Smooth muscle cell of the brain vasculature (primary cell): ENCODE results near the gene CASTOR1.

Experiments used
- DNase-seq: peaks from one replicate; pipeline ENCODE4 v3.0.0-alpha.2; 2012; ENCODE audit warnings: low read depth, low spot score

The CASTOR1 gene

DNA sequence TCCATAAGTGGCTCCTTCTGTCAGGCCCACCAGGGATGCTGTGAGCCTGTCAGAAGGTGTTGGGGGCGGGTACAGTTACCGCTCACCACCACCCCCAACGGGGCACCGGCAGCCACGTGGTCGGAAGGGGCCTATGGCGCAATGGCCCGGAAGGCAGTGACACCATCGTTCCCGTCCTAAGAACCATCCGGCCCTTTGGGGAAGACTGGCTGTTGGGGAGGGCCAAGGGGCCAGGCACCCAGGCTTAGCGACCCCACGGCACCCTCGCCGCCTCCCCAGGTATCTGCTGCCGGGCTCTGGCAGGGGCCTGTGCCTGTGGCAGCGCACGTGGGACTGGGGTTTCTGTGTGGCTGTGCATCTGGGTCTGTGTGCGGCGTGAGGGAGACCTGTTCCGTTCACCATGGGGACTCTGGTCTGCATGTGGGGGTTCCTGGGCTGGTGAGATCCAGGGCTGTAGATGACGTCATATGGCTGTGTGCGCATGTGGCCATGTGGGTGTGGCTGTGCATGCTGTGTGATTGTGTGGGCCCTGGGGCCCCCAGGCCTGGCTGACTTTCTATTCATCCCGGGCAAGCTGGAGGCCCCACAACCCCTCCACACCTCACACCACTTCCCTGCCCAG, 23.4 kb downstream of the CASTOR1 start:
- DNase-seq: no peak

DNA sequence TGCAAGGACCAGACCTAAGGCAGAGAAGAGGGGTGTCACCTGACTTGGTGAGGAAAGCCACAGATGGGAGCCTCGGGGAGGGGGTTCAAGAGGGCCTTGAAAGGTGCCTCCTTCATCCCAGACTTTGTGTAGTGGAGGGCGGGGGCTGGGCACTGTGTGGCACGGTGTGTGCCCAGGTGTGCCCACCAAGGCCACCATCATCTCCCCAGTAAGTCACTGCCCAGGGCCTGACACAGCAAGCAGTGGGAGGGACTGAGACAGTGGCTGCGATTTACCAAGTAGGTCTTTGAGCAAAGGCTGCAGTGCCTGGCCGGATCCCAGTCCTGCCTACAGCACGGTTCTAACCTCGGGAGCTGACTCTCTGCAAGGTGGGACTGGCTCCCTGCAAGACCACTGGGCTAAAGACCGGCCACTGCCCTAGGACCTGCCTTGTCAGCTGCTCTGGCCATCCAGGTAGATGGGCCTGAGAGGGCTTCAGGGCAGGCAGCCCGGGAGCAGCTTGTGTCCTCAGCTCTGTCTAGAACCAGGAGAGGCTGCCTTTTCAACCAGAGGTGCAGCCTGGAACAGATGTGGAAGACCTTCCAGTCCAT, 24.1 kb downstream of the CASTOR1 start:
- DNase-seq: no peak

DNA sequence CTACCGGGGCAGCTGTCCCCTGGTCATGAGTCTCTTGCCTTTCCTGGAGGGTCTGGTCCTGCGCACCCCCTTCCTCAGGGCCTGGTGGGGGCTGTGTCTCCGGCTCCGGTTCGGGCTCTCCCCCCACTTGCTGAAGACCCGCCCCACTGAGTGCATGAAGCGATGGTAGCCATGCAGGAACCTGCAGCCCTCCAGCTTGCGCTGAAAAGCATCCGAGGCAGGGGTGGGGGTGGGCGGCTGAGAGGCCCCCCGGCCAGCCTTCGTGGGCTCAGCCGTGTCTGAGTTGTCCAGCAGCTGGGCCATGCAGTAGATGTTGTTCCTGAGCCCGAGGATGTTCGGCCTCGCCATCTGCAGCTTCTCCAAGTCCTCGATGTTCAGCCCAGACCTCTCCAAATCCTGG, 25.4 kb downstream of the CASTOR1 start:
- DNase-seq: no peak

DNA sequence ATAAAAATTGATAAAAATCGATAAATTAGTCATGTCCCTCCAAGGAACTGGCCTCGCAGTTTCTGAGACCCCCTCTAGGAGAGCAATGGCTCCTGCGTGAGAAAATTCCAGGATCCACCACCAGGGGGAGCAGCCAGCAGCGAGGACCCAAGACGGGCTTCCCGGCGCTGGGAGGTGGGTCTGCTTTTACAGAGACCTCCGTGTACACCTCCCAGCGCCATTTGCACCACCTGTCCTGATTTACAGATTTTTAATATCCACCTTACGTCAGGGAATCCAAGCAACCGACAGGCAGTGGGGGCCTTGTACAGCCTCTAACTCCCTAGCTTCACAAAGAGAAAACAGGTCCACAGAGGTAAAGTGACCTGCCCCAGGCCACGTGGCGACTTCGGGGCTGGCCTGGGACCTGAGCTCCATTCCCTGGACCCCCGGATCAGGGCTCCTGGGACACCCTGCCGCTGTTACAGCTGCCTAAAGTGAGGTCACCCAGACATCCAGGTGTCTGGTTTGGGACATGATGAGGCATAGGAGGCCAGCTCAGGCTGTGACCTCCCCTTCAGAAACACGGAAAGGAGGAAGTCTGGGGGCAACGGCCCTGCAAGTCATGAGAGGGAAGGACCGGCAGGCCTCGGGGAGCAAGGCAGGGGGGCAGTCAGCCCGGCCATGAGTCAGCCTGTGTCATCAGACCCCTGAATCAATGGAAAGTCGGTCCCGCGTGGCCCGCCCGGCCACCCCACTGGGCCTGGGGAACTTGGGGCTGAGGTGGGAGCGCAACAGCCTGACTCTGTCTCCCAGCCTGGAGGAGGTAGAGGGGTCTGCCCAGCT, 26.2 kb downstream of the CASTOR1 start:
- DNase-seq: no peak

DNA sequence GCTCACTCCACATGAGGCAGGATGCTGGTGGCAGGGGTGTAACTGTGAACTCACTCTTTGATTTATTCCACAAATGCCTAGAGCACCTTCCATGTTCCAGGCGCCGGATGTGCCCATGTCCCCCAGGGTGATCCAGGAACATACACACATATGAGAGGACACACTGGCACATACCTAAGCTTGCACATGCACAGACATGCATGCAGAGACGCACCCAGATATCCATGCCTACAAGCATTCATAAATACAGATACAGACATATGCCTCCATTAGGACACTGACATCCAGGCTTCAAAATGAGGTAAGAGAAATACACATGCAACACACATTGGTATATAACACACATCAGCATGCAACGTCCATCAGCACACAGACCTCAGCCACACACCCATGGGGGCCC, 27.2 kb downstream of the CASTOR1 start:
- no peak for DNase-seq

DNA sequence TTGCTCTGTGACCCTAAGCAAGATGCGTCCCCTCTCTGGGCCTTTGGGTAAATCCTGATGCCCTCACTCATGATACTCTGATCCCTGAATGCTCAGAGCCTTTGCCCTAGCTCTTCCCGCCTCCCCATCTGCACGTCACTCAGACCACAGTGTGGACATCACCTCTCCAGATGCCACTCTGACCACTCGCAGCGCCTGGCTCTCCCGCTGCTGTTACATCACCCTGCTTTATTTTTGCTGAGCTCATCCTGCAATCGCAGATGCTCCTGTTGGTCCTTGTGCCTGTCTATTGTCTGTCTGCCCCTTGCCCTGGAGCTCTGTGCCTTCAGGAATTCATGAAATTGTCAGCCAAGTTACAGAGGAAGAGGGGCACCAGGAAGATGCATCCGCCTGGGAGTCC, 28.2 kb downstream of the CASTOR1 start:
- DNase-seq: no peak

DNA sequence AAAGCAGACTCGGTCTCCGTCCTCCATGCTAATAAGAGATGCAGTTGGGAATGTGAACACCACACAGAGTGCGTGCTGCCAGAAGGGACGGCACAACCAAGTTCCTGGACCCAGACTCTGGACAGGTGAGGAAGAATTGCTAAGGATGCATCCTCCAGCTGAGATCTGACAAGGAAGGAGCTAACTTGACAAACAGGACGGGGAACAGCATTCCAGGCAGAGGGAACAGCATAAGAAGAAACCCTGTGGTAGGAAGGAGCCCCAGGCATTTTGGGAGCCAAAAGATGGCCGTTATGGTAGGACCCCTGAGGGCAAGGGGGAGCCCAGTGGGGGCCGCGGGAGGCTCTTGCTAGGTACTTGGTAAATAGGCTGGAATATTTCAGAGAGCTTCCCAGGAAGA, 28.6 kb downstream of the CASTOR1 start:
- no peak for DNase-seq

DNA sequence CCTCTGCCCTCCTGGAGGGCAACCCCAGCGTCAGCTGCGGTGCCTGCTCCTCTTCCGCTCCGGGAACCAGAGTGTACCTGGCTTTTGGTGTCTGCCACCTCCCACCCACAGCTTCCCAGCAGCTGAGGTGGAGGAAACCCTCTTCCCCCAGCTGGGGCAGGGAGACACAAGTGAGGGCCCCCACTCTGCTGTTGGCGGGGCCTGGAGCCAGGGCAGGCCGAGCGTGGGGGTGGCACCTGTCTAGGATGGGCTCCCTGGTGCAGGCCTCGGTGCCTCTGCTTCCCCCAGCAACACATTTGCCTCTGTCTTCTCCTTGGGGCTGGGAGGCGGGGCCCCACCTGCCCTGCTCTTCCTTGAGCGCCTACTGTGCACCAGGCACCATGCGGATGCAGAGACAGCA, 29.0 kb downstream of the CASTOR1 start:
- no peak for DNase-seq

DNA sequence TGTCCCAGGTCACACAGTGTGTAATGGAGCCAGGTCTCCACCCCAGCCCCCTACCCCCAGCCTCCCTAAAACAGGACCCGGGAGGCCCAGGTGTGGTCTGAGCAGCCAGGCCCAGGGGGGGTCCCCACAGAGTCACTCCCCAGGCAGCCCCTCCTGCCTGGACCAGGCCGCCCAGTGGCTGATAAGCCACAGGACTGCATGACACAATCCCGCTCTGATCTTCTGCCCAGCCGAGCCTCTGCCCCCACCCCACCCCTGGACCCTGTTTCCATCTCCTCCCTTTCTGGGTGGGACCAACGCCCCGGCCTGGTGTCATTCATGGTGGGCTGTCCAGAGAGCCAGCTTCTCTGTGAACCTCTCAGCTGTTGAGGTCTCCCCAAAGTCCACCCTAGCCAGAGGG, 35.0 kb downstream of the CASTOR1 start:
- DNase-seq: no peak

DNA sequence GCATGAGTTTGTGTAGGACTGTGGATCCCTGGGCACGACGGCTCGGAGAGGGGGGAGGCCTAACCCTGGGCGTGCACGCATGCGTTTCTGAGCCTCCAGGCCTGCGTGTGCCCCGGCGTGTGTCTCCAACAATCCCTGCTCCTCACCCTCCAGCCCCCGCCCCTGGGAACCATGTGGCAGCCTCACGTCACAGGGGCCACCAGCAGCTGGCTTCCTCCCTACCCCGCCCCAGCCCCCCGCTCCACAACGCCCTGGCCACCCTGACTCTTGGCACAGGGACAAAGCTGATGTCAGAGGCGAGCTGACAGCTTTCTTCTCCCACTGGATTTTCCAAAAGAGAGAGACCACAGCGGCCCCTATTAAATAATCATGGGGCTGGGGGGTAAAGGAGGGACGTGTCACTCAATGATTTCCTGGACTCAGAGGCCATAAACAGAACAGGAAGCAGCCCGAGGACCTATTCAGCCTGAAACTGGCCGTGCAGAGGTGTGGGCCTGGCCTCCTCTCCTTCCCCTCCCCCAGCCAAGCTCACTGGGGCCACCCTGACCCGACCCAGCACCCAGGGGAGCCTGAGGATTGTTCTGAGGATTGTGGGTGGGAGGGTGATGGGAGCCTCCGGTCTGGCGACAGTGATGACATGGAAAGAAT, 36.0 kb downstream of the CASTOR1 start:
- no peak for DNase-seq

DNA sequence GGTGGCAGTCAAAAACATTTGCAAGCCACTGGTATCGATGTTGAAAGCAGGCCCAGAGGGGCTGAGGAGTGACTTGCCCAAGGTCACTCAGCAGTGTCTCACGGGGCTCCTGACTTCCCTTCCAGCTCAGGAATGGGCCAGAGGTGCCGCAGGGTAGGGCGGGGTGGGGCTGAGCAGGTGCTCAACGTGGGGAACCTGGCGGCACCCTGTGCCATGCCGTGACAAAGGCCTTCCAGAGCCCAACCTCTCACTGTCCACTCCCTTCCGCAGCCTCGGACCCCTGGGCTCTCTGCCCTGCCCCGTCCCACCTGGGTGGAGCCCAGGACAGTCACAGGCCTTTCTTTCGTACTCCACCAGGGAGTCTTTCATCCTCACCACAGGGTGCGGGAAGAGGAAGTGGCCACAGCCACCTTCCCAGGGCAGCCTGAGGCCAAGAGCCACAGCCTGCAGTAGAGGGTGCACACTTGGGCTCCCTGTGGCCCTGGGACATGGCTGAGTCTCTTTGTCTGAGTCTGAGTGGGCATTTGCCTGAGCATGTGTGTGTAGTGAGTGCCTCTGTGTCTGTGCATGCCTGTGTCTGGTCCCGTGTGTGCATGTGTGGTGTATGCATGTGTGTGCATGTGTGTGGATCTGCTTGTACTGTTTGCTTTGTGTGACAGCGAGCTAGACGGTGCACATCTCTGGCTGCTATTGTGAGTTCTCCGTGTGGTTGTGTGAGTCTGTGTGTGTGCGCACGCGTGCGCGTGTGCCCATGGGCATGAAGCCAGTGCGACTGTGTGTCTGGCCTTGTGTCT, 36.7 kb downstream of the CASTOR1 start:
- no peak for DNase-seq

DNA sequence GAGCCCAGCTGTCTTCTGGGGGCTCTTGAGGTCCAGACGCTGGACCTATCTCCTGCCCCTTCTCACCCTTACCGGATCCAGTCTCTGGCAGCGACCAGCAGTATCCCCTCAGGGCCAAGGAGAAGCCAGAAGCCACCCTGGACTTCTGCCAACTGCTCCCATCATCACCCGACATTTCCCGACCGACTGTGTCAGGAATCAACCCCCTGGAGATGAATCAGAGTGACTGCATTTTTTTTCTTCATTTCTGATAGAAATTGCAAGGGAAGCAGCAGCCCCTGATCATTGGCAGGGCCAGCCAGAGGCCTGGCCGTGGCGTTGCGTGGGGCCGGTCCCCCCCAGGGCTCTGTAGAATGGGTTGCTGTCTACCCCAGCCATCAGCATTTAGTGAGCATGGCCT, 37.6 kb downstream of the CASTOR1 start:
- DNase-seq: no peak

DNA sequence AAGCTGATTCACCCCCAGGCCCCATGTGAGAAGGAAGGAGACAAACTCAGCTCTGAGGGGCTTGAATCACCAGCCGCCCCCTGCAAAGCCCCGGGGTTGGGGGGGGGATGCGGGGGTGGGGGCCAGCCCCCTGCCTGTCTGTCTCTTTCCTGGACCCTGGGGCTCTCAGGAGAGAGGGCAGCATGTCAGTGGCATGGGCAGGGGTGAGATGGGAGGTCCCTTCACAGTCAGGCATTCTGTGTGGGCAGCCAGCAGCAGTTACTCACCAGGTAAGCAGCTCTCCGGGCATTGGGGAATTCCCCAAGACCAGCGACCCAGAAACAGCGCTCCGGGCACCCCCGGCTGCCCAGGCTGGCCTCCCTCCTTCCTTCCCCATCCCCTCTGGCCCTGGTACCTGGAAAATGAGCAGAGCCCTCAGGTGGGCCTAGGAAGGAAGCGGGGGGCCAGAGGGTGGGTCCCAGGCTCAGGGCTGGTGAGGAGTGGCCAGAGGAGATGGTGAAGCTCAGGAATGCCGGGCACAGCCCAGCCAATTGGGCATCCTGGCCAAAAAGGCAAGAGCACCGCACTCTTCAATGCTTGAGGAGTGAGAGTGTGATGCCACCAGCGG, 38.5 kb downstream of the CASTOR1 start:
- DNase-seq: no peak

DNA sequence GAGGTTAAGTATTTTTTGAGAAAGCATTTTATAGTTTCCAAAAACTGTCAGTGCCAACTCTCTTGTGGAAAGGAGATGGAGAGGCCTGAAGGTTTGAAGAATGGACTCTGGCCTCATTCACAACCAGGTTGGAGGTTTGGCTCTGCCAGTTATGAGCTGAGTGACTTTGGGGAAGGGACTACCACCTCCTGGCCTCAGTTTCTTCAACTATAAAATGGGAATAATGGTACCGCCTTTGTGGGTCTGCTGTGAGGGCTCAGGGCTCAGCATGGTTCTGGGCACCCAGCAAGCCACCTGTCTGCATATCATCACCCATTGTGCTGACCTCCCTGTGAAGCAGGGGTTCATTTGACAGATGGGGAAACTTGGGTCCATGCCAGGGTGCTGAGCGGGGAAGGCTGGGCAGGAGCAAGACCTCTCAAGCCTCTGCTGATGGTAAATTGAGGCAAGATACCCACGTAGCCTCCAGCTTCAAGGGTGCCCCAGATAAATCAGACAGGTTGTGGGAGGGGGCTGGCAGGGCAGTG, 39.2 kb downstream of the CASTOR1 start:
- DNase-seq: no peak

DNA sequence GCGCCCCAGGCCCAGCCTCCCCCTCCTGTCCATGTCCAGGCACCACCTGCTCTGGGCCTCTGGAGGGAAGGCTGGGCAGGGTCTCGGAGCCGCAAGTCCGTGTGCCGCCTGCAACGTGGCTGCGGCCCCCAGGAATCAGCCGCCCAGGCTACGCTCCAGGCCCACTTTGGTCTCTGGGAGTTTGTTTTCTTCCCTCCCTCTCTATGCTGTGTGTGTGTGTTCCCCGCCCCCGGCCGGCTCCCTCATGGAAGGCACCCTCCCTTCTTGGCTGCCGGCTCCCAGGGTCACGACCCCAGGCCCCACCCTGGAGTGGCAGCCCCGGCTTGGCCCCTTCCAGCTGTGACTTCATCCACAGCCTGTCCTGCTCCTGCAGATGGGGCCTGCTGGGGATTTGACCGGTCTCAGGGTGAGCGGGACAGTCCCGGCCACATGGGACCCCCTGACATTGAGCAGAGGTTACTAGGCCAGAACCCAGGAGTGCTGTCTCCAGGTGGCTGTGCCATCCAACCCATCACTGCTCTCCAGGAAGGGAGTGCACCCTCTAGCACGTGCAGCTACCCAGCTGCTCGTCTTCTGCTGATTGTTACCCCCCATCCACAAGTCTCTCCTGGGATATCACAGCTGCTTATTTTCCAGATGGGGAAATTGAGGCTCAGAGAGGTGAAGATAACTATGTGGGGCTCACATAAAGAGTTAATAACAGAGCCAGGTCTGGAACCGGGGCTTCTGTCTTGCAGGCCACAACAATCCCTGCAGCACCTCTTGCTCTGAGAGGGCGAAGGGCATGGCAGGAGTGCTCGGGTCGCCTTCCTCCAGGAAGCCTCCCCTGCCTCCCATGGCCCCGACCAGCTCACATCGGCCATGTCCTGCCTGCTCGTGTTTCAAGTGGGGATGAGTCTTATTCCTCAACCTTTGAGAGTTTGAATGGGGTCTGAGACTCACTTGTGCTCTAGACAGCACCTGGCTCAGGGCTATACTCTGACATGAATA, 40.0 kb downstream of the CASTOR1 start:
- no peak for DNase-seq

DNA sequence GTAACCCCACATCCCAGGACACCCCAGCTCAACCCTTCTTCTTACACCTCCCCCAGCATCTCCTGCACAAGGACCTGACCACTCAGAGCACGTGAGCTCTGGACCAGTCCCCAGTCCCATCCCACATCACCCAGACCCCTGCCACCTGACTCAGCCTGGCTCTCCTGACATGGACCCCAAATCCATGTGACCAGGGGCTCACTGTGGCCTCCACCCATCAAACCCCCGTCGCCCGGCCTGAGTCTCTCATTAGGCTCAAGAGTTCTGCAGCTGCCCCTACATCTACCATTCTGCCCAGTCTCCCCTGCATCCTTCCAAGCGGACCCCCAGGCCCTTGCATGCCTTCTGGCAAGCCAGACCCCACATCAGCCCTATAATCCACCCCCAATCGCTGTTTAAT, 40.8 kb downstream of the CASTOR1 start:
- no peak for DNase-seq

DNA sequence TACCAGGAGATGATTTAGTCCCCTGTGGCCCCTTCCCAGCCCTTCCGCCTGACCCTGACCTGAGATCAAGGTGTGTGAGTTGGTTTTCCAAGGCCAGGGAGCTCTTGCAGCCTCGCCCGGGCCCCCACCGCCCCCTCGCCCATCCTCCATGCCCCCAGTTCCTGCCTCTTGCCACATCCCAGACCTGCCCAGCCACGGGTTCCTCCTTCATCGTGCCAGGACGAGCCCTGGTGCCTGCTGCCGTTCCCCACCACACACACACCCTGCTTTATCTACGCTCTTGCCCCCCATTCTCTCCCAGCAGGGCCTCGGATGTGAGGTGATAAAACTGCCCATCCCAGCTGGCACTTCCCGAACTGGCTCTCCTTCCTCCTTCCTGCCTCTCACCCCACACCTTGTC, 41.3 kb downstream of the CASTOR1 start:
- no peak for DNase-seq

DNA sequence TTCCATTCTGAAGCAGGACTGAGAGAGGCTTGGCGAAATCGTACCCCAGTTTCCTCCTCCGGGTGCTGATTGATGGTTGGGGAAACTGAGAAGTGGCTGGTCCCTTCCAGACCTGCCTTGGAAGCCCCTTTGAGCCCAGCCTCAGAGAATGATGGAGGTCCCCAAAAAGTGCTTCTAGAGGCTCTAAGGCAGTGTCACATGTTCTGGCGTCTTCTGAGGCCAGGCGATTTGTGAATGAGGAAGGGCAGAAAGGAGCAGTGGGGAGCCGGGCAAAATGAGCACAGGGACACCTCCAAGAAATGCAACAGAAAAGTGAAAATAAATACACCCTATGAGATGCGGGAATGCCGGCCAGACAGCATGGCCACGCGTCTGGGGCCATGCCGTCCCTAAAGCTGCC, 41.7 kb downstream of the CASTOR1 start:
- no peak for DNase-seq

DNA sequence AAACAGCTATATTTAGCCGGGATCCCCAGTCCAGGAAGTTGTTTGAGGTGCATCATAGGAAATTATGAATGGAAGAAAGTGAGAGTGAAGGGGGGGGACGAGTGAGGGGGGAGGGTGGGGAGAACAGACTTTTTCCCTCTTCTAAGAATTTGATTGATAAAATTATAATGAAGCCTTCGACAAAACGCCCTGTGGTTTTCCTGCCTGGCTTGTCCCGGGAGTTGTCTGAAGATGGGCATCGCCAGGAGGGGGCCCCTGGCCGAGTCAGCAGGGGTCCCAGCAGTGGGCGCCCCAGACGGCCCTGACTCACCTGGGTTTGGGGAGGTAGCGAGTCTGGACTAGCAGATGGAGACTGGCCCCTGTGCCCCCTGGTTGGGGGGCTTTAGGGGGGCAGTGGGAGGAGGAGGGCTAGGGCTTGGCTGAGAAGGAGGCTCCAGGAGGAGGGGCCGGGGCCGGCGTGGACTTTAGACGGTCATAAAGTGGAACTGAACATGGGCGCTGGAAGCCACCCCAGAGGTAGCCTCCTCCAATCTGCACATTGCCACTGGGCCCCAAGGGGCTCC, 42.4 kb downstream of the CASTOR1 start:
- DNase-seq: no peak
